Measurements from ENCODE around the gene YWHAH. TPM values are rescaled to one million over a fixed set of nuclear protein-coding genes. Genes with fewer than 3 reads are reported as not detected.

YWHAH gene
- total and polyA plus RNA-seq, 2 of the 8 experiments (the other 6 are each of a cell fraction or from before 2014, with no cell fraction given): 146 to 247 TPM

GRCh38 chr22:31932863-31933262 is 11.5 kb upstream of the YWHAH start:
- Histone ChIP-seq H3K9ac (replicated peaks in 1 of 4; ENCODE audit: extremely low read depth in 1 of 4, low read depth in 3 of 4, low read length in 3 of 4) (peak overlapping the region in 1 of 4 experiments; percentile 22; a peak in 1 of 7 replicates), H3K79me2 (ENCODE audit: control insufficient read depth in 1 of 2, insufficient read depth in 2 of 2, low read length in 2 of 2) (no peaks in the 10 kb centered on the region), H3K27ac (ENCODE audit: low read depth, low read length) (no peak overlapping the region), H3K23me2 (ENCODE audit: low read depth, low read length) (no peaks in the 10 kb centered on the region), H3K36me3 (ENCODE audit: control insufficient read depth in 2 of 4, insufficient read depth in 4 of 4, low read length in 3 of 4) (no peaks in the 10 kb centered on the region), H3K56ac (replicated peaks; ENCODE audit: insufficient read length, low read depth, low read length) (no peak overlapping the region), H3K79me1 (ENCODE audit: low read depth, low read length) (no peaks in the 10 kb centered on the region), H3K4me3 (ENCODE audit: extremely low read depth in 1 of 4, insufficient read depth in 2 of 4, low read depth in 3 of 4, low read length in 4 of 4) (no peak overlapping the region), H3K23ac (ENCODE audit: insufficient read length) (no peak overlapping the region), H3K4me2 (ENCODE audit: insufficient read depth in 1 of 2, low read depth in 2 of 2, low read length in 2 of 2) (no peak overlapping the region), H4K20me1 (replicated peaks in 1 of 2; ENCODE audit: control insufficient read depth in 1 of 2, insufficient read depth in 2 of 2, low read length in 2 of 2) (no peaks in the 10 kb centered on the region), H3K27me3 (replicated peaks in 1 of 4; ENCODE audit: control insufficient read depth in 3 of 4, extremely low read depth in 1 of 4, insufficient read depth in 3 of 4, low read length in 3 of 4) (no peaks in the 10 kb centered on the region), H3K14ac (ENCODE audit: insufficient read length) (no peak overlapping the region), H2AFZ (ENCODE audit: low read length) (0 out of 2 replicates have a peak overlapping the region, but pooled peaks have one; percentile 5), H2AK5ac (ENCODE audit: low read depth, low read length) (no peak overlapping the region), H4K8ac (ENCODE audit: extremely low read depth, insufficient read depth, low read length) (no peak overlapping the region), H2BK5ac (ENCODE audit: low read depth, low read length) (no peak overlapping the region), H2BK12ac (ENCODE audit: low read depth, low read length) (no peak overlapping the region), H3K9me3 (ENCODE audit: insufficient read depth in 2 of 2, low read depth in 1 of 2, low read length in 1 of 2) (no peaks in the 10 kb centered on the region), H2BK15ac (ENCODE audit: low read length) (peak overlapping the region; percentile 21; the same call in 1 of the 2 replicates), H3K18ac (ENCODE audit: extremely low read depth, low read length) (no peak overlapping the region), H4K91ac (replicated peaks; ENCODE audit: insufficient read length, low read length) (no peak overlapping the region), H3K4me1 (replicated peaks in 1 of 4; ENCODE audit: control insufficient read depth in 3 of 4, insufficient read depth in 4 of 4, low read length in 3 of 4) (no peaks in the 10 kb centered on the region), H4K5ac (ENCODE audit: insufficient read length, low read depth, low read length) (no peak overlapping the region), H2BK20ac (ENCODE audit: low read length) (no peak overlapping the region), H3K4ac (replicated peaks; ENCODE audit: insufficient read length, low read depth, low read length) (no peak overlapping the region), H2BK120ac (replicated peaks; ENCODE audit: low read depth, low read length) (no peak overlapping the region)
- ChIA-PET CTCF (ENCODE audit: partially characterized antibody) (interaction anchor here (1.0 to 1.4 kb wide), 3 partner anchors 14 to 62 kb away, joined by 3 to 4 read pairs (median 3); no protein-coding TSS in a partner anchor), POLR2A (ENCODE audit: partially characterized antibody) (interaction anchor here (0.8 to 3.0 kb wide), 3 partner anchors 10 to 24 kb away, joined by 4 to 12 read pairs (median 4); no protein-coding TSS in a partner anchor)
- 79% methylated on average over 5 of the region's 5 CpGs; no CpG with 5 or more reads in 1 of the 2 experiments for WGBS, 2 experiments (ENCODE audit: extremely low coverage in 1 of 2, insufficient coverage in 1 of 2, insufficient read length in 1 of 2, insufficient replicate concordance in 2 of 2, low coverage in 1 of 2, low lambda C conversion rate in 2 of 2, missing lambda C conversion rate in 1 of 2)
- FAIRE-seq: no peak
- no peak for DNase-seq (ENCODE audit: low read depth in 1 of 2, low spot score in 2 of 2)
- TF ChIP-seq EP300 (IDR thresholded peaks at IDR 0.05; ENCODE audit: borderline replicate concordance in 1 of 2, low read depth in 2 of 2, low read length in 2 of 2) (no peak), CTCF (IDR thresholded peaks at IDR 0.05; ENCODE audit: control extremely low read depth in 1 of 3, insufficient read depth in 1 of 3, low read depth in 1 of 3, low read length in 3 of 3) (no peak), ASH2L (IDR thresholded peaks at IDR 0.05; ENCODE audit: low read length) (no peak), NRF1 (IDR thresholded peaks at IDR 0.05; ENCODE audit: low read depth, low read length) (no peak)

Measured in H1 (cell line).